ENCODE measurements around the gene KIAA1671.
"Not testable (repeated sequence)": the region's sequence is repeated elsewhere in the genome, so short reads cannot be mapped to it uniquely, and the experiment has no call there.

KIAA1671 gene

GRCh38 chr22:25235547-25236290 lies 283.2 kb downstream of the KIAA1671 start:
- Mint-ChIP-seq H3K27me3 (peaks cover 56% of the 10 kb centered on the region), H3K9me3 (no peaks in the 10 kb centered on the region), H3K27ac (no peak overlapping the region), H3K4me1 (ENCODE audit: low read depth) (peaks cover 4% of the 10 kb centered on the region), H3K36me3 (ENCODE audit: low read depth) (no peaks in the 10 kb centered on the region), H3K4me3 (no peak overlapping the region)
- peak; percentile 79 for DNase-seq

GRCh38 chr22:25236417-25236816 lies 283.9 kb downstream of the KIAA1671 start:
- Mint-ChIP-seq H3K36me3 (ENCODE audit: low read depth) (no peaks in the 10 kb centered on the region), H3K27me3 (peaks cover 61% of the 10 kb centered on the region), H3K9me3 (no peaks in the 10 kb centered on the region), H3K4me1 (ENCODE audit: low read depth) (peaks cover 4% of the 10 kb centered on the region), H3K4me3 (no peak overlapping the region), H3K27ac (no peak overlapping the region)
- no peak for DNase-seq

GRCh38 chr22:25237503-25237902 lies 285.0 kb downstream of the KIAA1671 start:
- Mint-ChIP-seq H3K9me3 (no peaks in the 10 kb centered on the region), H3K27ac (no peak overlapping the region), H3K36me3 (ENCODE audit: low read depth) (no peaks in the 10 kb centered on the region), H3K27me3 (peaks cover 51% of the 10 kb centered on the region), H3K4me3 (no peak overlapping the region), H3K4me1 (ENCODE audit: low read depth) (peaks cover 4% of the 10 kb centered on the region)
- no peak for DNase-seq

GRCh38 chr22:25238058-25238457 lies 285.5 kb downstream of the KIAA1671 start:
- DNase-seq; H3K9me3 Mint-ChIP-seq; H3K4me3 Mint-ChIP-seq; H3K4me1 Mint-ChIP-seq (ENCODE audit: low read depth); H3K36me3 Mint-ChIP-seq (ENCODE audit: low read depth); H3K27ac Mint-ChIP-seq: not testable (repeated sequence)
- H3K27me3 Mint-ChIP-seq, result peaks cover 50% of the 10 kb centered on the region
